ENCODE data around the gene ACADVL. TPM values are rescaled to one million over a fixed set of nuclear protein-coding genes. Genes with fewer than 3 reads are reported as not detected.

Gene ACADVL
- total RNA-seq, 1 donor from 2014 or later, result 693 TPM

GRCh38 chr17:7176107-7176840 lies 43.5 kb upstream of the ACADVL start:
- Mint-ChIP-seq H3K4me3 (ENCODE audit: low read depth) (no peak overlapping the region), H3K4me1 (ENCODE audit: low read depth) (peaks cover 8% of the 10 kb centered on the region), H3K27ac (no peak overlapping the region), H3K27me3 (no peaks in the 10 kb centered on the region), H3K36me3 (ENCODE audit: insufficient read depth) (peaks cover 2% of the 10 kb centered on the region), H3K9me3 (ENCODE audit: low read depth) (no peaks in the 10 kb centered on the region)
- TF ChIP-seq, protein P1, sequence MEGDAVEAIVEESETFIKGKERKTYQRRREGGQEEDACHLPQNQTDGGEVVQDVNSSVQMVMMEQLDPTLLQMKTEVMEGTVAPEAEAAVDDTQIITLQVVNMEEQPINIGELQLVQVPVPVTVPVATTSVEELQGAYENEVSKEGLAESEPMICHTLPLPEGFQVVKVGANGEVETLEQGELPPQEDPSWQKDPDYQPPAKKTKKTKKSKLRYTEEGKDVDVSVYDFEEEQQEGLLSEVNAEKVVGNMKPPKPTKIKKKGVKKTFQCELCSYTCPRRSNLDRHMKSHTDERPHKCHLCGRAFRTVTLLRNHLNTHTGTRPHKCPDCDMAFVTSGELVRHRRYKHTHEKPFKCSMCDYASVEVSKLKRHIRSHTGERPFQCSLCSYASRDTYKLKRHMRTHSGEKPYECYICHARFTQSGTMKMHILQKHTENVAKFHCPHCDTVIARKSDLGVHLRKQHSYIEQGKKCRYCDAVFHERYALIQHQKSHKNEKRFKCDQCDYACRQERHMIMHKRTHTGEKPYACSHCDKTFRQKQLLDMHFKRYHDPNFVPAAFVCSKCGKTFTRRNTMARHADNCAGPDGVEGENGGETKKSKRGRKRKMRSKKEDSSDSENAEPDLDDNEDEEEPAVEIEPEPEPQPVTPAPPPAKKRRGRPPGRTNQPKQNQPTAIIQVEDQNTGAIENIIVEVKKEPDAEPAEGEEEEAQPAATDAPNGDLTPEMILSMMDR (IDR thresholded peaks at IDR 0.05; ENCODE audit: unreplicated experiment), result no peak
- no peak for DNase-seq (ENCODE audit: low spot score, unreplicated experiment)

DNA sequence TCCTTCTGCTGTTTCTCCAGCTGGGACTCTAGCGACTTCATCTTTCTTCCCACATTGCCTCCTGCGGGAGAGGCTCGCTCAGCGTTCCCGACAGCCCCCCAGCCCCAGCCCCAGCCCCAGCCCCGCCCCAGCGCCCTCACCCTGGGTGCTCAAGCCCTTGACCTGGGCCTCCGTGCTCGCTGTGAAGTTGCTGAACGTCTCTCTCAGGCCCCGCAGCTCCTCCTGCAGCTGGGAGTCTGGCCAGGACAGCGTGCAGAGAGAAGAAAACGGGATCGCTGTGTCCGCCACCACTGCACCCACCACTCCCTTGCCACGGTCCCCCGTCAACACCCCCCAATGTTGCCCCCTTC lies 42.9 kb upstream of the ACADVL start:
- DNase-seq (ENCODE audit: low spot score, unreplicated experiment), result peak; percentile 29
- Mint-ChIP-seq H3K4me1 (ENCODE audit: low read depth) (peaks cover 8% of the 10 kb centered on the region), H3K9me3 (ENCODE audit: low read depth) (no peaks in the 10 kb centered on the region), H3K27me3 (no peaks in the 10 kb centered on the region), H3K4me3 (ENCODE audit: low read depth) (no peak overlapping the region), H3K36me3 (ENCODE audit: insufficient read depth) (peaks cover 2% of the 10 kb centered on the region), H3K27ac (no peak overlapping the region)
- TF ChIP-seq, protein P1 (IDR thresholded peaks at IDR 0.05; ENCODE audit: unreplicated experiment), result no peak

- H3K4me3 Mint-ChIP-seq (ENCODE audit: low read depth), result no peak overlapping the region
- H3K4me1 Mint-ChIP-seq (ENCODE audit: low read depth), result peaks cover 8% of the 10 kb centered on the region
- TF ChIP-seq, protein P1 (IDR thresholded peaks at IDR 0.05; ENCODE audit: unreplicated experiment), result peak; percentile 84
- no peaks in the 10 kb centered on the region for H3K27me3 Mint-ChIP-seq
- H3K9me3 Mint-ChIP-seq (ENCODE audit: low read depth), result no peaks in the 10 kb centered on the region
- H3K36me3 Mint-ChIP-seq (ENCODE audit: insufficient read depth), result peaks cover 2% of the 10 kb centered on the region
- DNase-seq (ENCODE audit: low spot score, unreplicated experiment), result peak; percentile 79
- H3K27ac Mint-ChIP-seq, result peak overlapping the region; percentile 91
These were observed 42.4 kb upstream of the ACADVL start for GRCh38 chr17:7177191-7177953.

DNA sequence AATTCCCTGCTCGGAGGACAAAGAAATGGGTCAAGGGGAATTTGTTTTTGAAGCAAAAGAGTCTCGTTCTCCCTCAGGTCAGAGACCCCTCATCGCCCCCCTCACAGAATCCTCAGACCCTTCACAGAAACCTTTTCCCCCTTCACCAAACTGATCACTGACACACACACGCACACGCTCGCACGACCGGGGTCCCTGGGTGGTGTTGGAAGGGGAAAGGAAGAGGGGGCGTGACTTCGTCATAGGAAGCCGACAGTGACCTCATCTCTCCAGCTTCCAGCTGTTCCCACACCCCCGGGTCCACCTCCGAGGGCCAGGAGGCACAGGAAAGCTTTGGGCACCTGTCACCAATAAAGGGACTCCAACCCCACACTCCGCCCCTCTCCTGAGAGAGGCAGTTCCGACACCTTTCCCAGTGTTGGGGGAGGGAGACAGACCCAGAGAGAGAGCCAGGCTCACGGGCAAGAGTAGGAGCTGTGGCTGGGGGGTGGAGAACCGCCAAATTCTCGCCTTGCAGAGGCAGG lies 41.7 kb upstream of the ACADVL start:
- peak; percentile 31 for DNase-seq (ENCODE audit: low spot score, unreplicated experiment)
- no peaks in the 10 kb centered on the region for H3K36me3 Mint-ChIP-seq (ENCODE audit: insufficient read depth)
- H3K27me3 Mint-ChIP-seq, result no peaks in the 10 kb centered on the region
- H3K27ac Mint-ChIP-seq, result peak overlapping the region; percentile 91
- H3K4me3 Mint-ChIP-seq (ENCODE audit: low read depth), result no peak overlapping the region
- TF ChIP-seq, protein P1 (IDR thresholded peaks at IDR 0.05; ENCODE audit: unreplicated experiment), result no peak
- no peaks in the 10 kb centered on the region for H3K9me3 Mint-ChIP-seq (ENCODE audit: low read depth)
- H3K4me1 Mint-ChIP-seq (ENCODE audit: low read depth), result peaks cover 8% of the 10 kb centered on the region

DNA sequence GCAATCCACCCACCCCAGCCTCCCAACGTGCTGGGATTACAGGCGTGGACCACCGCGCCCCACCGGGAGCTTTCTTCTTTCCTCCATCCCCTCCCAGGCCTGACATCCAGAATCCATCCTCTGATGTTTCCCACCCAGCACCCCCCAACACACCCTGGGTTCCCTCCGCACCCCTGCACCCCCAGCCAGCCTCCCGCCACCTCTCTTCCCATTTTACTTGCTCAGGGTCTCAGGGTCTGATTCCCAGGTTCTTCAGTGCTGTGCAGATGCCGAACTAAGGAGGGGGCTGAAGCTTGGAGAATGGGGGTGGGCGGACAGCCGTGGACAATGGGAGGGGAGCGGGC lies 40.8 kb upstream of the ACADVL start:
- TF ChIP-seq, protein P1 (IDR thresholded peaks at IDR 0.05; ENCODE audit: unreplicated experiment), result no peak
- Mint-ChIP-seq H3K4me1 (ENCODE audit: low read depth) (peaks cover 8% of the 10 kb centered on the region), H3K27ac (no peak overlapping the region), H3K27me3 (no peaks in the 10 kb centered on the region), H3K4me3 (ENCODE audit: low read depth) (no peak overlapping the region), H3K36me3 (ENCODE audit: insufficient read depth) (no peaks in the 10 kb centered on the region), H3K9me3 (ENCODE audit: low read depth) (no peaks in the 10 kb centered on the region)
- DNase-seq (ENCODE audit: low spot score, unreplicated experiment), result no peak

All from progenitor cell of endocrine pancreas (in vitro differentiated cells).